Measurements from ENCODE around the gene KSR2.

Gene KSR2

DNA sequence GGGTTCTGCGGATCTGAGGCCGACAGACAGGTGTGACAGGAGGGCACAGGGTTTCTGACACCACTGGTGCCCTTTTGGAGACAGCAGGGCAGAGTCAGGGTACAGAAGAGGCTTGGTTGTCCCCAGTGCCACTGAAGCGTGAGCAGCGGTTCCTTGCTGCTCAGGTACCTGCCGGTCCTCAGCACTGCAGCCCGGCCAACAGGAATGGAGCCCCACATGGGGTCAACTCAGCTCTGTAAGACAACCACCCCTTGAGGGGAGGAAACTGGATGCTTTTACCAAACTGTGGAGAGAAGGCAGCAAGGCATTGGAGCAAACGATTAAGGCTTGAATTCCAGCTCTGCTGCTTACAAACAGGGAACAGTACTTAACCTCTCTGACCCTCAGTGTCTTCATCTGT, 361.0 kb downstream of the KSR2 start:
- in situ Hi-C loops (cut with MboI; ENCODE audit: low pct_unique_long_range_greater_than_20kb, low sequenced_read_pairs, unreplicated experiment), result no loop called here
- no peak for TF ChIP-seq CTCF (IDR thresholded peaks at IDR 0.05; ENCODE audit: extremely low read depth, insufficient read depth, missing control alignments)
- no peak for DNase-seq (ENCODE audit: low spot score)

DNA sequence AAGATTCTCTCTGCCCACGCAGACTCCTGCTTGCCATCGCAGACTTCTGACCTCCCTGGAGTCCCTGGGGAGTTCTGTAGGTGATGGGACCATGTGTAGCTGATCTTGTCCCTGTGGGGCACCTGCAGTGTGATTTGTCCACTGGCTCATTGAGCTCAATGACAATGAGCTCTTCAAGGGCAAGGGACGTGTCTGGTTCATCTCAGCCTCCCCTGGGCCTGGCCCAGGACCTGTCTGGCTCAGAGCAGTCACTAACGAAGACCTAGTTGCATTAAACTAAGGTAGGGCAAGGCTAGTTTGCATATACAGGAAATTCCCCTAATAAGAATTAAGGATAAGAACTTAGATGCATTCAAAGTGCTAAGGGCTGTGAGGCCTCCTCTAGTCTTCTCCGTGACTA, 361.8 kb downstream of the KSR2 start:
- DNase-seq (ENCODE audit: low spot score), result no peak
- TF ChIP-seq CTCF (IDR thresholded peaks at IDR 0.05; ENCODE audit: extremely low read depth, insufficient read depth, missing control alignments), result no peak
- in situ Hi-C loops (cut with MboI; ENCODE audit: low pct_unique_long_range_greater_than_20kb, low sequenced_read_pairs, unreplicated experiment), result no loop called here

DNA sequence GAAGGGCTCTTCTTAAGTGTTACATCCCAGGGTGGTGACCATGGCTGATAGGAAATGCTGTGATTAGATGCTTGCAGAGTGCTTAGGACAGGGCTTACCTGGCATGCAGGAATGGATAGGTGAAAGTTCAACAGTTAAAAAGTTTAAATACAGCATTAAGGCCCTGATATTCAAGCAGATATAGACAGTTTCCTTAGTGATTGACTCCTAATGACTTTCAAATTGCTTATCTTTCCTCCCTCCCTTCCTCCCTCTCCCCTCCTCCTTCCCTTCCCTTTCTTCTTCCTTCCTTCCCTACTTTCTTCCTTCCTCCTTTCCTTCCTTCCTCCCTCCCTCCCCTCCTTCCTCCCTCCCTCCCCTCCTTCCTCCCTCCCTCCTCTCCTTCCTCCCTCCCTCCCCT, 362.8 kb downstream of the KSR2 start:
- no peak for DNase-seq (ENCODE audit: low spot score)
- TF ChIP-seq CTCF (IDR thresholded peaks at IDR 0.05; ENCODE audit: extremely low read depth, insufficient read depth, missing control alignments), result no peak
- in situ Hi-C loops (cut with MboI; ENCODE audit: low pct_unique_long_range_greater_than_20kb, low sequenced_read_pairs, unreplicated experiment), result no loop called here

- TF ChIP-seq CTCF (IDR thresholded peaks at IDR 0.05; ENCODE audit: extremely low read depth, insufficient read depth, missing control alignments), result no peak
- DNase-seq (ENCODE audit: low spot score), result no peak
- in situ Hi-C loops (cut with MboI; ENCODE audit: low pct_unique_long_range_greater_than_20kb, low sequenced_read_pairs, unreplicated experiment), result no loop called here
These were observed 365.3 kb downstream of the KSR2 start for GRCh38 chr12:117603316-117604113.

- TF ChIP-seq CTCF (IDR thresholded peaks at IDR 0.05; ENCODE audit: extremely low read depth, insufficient read depth, missing control alignments), result no peak
- no peak for DNase-seq (ENCODE audit: low spot score)
- in situ Hi-C loops (cut with MboI; ENCODE audit: low pct_unique_long_range_greater_than_20kb, low sequenced_read_pairs, unreplicated experiment), result loop anchor here (25.0 kb wide), 1 partner anchor 213 kb away; no protein-coding TSS in a partner anchor
These were observed 368.9 kb downstream of the KSR2 start for GRCh38 chr12:117599849-117600248.

GRCh38 chr12:117596968-117597367, 371.8 kb downstream of the KSR2 start:
- TF ChIP-seq CTCF (IDR thresholded peaks at IDR 0.05; ENCODE audit: extremely low read depth, insufficient read depth, missing control alignments), result no peak
- no peak for DNase-seq (ENCODE audit: low spot score)
- in situ Hi-C loops (cut with MboI; ENCODE audit: low pct_unique_long_range_greater_than_20kb, low sequenced_read_pairs, unreplicated experiment), result loop anchor here (25.0 kb wide), 1 partner anchor 210 kb away; no protein-coding TSS in a partner anchor
